ENCODE results near the gene CCSAP.
"Not testable (repeated sequence)": the region's sequence is repeated elsewhere in the genome, so short reads cannot be mapped to it uniquely, and the experiment has no call there.

The CCSAP gene

GRCh38 chr1:229325401-229325800, 17.4 kb downstream of the CCSAP start:
- peak; percentile 65 for DNase-seq

GRCh38 chr1:229323885-229324553, 18.8 kb downstream of the CCSAP start:
- DNase-seq, result no peak

GRCh38 chr1:229323201-229323600, 19.6 kb downstream of the CCSAP start:
- no peak for DNase-seq

- DNase-seq, result no peak
Observed at GRCh38 chr1:229319487-229319886, 23.4 kb downstream of the CCSAP start.

GRCh38 chr1:229318056-229318455, 24.8 kb downstream of the CCSAP start:
- DNase-seq, result no peak

- DNase-seq, result no peak
Observed at GRCh38 chr1:229316166-229316565, 26.7 kb downstream of the CCSAP start.

GRCh38 chr1:229310833-229311232, 32.0 kb downstream of the CCSAP start:
- DNase-seq, result no peak

GRCh38 chr1:229309684-229310083, 33.2 kb downstream of the CCSAP start:
- no peak for DNase-seq

- DNase-seq, result no peak
Observed at GRCh38 chr1:229309074-229309473, 33.8 kb downstream of the CCSAP start.

- peak; percentile 73 for DNase-seq
Observed at GRCh38 chr1:229305392-229305791, 37.5 kb downstream of the CCSAP start.

- peak; percentile 88 for DNase-seq
Observed at GRCh38 chr1:229303855-229304254, 39.0 kb downstream of the CCSAP start.

GRCh38 chr1:229302740-229303139, 40.1 kb downstream of the CCSAP start:
- DNase-seq, result no peak

GRCh38 chr1:229300099-229300757, 42.6 kb downstream of the CCSAP start:
- no peak for DNase-seq

- DNase-seq, result no peak
Observed at GRCh38 chr1:229298887-229299503, 43.9 kb downstream of the CCSAP start.

- no peak for DNase-seq
Observed at GRCh38 chr1:229298420-229298819, 44.4 kb downstream of the CCSAP start.

GRCh38 chr1:229297746-229298145, 45.1 kb downstream of the CCSAP start:
- no peak for DNase-seq

GRCh38 chr1:229296541-229296941, 46.3 kb downstream of the CCSAP start:
- no peak for DNase-seq

- DNase-seq, result no peak
Observed at GRCh38 chr1:229295745-229296144, 47.1 kb downstream of the CCSAP start.

- DNase-seq, result no peak
Observed at GRCh38 chr1:229293528-229294204, 49.2 kb downstream of the CCSAP start.

GRCh38 chr1:229291686-229292085, 51.2 kb downstream of the CCSAP start:
- DNase-seq, result not testable (repeated sequence)

- DNase-seq, result no peak
Observed at GRCh38 chr1:229288516-229288915, 54.3 kb downstream of the CCSAP start.

- DNase-seq, result no peak
Observed at GRCh38 chr1:229287267-229287666, 55.6 kb downstream of the CCSAP start.

GRCh38 chr1:229286099-229286766, 56.6 kb downstream of the CCSAP start:
- DNase-seq, result no peak

Measured in OCI-M1 (cell line).